ENCODE data around the gene CLCN1. TPM values are rescaled to one million over a fixed set of nuclear protein-coding genes. Genes with fewer than 3 reads are reported as not detected.

Gene CLCN1
- total RNA-seq, 2 experiments from 2014 or later: not detected

- no TSS peak for BruUV-seq (replicated peaks)
- ChIA-PET POLR2A (interaction anchor here (0.5 to 1.7 kb wide), 2 partner anchors 8 to 12 kb away, joined by 3 to 12 read pairs; no protein-coding TSS in a partner anchor), CTCF (ENCODE audit: unreplicated experiment) (no interaction called here)
Measured at GRCh38 chr7:143284591-143285469, 31.1 kb upstream of the CLCN1 start, which contains the start of gene TMEM139. TMEM139 (plus strand) TSS chr7:143284958; CDS start chr7:143285958, 1,000 bp downstream.

DNA sequence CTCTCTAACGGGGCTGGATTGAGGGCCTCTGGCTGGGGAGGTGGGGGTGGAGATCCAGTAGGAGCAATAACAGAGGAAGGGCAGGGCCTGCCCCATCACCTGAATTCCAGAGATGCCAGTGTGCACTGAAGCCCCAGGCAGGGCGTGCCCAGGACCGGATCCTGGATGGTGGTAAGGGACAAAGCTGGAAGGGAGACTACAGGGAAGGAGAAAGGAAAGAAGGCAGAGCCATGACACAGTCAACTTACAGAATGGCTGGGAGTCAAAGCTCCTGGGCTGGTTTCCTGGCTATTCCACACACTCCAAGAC lies 30.5 kb upstream of the CLCN1 start:
- H3K27ac ChIP-seq (ENCODE audit: low read depth, low read length, poor library complexity, severe bottlenecking): no peak overlapping the region
- CTCF ChIA-PET (ENCODE audit: unreplicated experiment): no interaction called here
- H4K20me1 ChIP-seq (ENCODE audit: insufficient read depth, low read length): peaks cover 3% of the 10 kb centered on the region; the same call in 1 of the 2 replicates
- no peak overlapping the region for H3K4me2 ChIP-seq (ENCODE audit: low read length)
- no peak overlapping the region for H3K4me3 ChIP-seq (ENCODE audit: low read depth, low read length, poor library complexity, severe bottlenecking)
- TF ChIP-seq, protein P1, sequence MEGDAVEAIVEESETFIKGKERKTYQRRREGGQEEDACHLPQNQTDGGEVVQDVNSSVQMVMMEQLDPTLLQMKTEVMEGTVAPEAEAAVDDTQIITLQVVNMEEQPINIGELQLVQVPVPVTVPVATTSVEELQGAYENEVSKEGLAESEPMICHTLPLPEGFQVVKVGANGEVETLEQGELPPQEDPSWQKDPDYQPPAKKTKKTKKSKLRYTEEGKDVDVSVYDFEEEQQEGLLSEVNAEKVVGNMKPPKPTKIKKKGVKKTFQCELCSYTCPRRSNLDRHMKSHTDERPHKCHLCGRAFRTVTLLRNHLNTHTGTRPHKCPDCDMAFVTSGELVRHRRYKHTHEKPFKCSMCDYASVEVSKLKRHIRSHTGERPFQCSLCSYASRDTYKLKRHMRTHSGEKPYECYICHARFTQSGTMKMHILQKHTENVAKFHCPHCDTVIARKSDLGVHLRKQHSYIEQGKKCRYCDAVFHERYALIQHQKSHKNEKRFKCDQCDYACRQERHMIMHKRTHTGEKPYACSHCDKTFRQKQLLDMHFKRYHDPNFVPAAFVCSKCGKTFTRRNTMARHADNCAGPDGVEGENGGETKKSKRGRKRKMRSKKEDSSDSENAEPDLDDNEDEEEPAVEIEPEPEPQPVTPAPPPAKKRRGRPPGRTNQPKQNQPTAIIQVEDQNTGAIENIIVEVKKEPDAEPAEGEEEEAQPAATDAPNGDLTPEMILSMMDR (conservative IDR thresholded peaks at IDR 0.05; ENCODE audit: low read length): no peak
- TF ChIP-seq EZH2phosphoT487 (IDR thresholded peaks at IDR 0.05; ENCODE audit: borderline replicate concordance, low read depth, low read length): no peak
- 0 out of 2 replicates have a peak, but pooled peaks cover 5% of the 10 kb centered on the region for H3K9me3 ChIP-seq (ENCODE audit: low read length)
- POLR2A ChIA-PET: interaction anchor here (0.5 kb wide), 1 partner anchor 8 kb away, joined by 3 read pairs; no protein-coding TSS in a partner anchor
- DNase-seq (ENCODE audit: low spot score): no peak
- H3K9me2 ChIP-seq (ENCODE audit: insufficient read depth, low read length): no peaks in the 10 kb centered on the region
- no peak overlapping the region for H2AFZ ChIP-seq (ENCODE audit: low read length)
- H3K4me1 ChIP-seq (ENCODE audit: insufficient read depth, low read length, poor library complexity, severe bottlenecking): peaks cover 34% of the 10 kb centered on the region
- no TSS peak for BruUV-seq (replicated peaks)
- peaks cover 19% of the 10 kb centered on the region for H3K36me3 ChIP-seq (ENCODE audit: insufficient read depth, low read length)
- intact Hi-C loops (cut with micrococcal nuclease; ENCODE audit: unreplicated experiment): loop anchor here (5.0 kb wide), 2 partner anchors 478 to 1548 kb away; partner anchors contain the start of gene SSBP1
- peaks cover 21% of the 10 kb centered on the region for H3K79me2 ChIP-seq (ENCODE audit: insufficient read depth, low read depth, low read length)

More at GRCh38 chr7:143284591-143285469, 31.1 kb upstream of the CLCN1 start, which contains the start of gene TMEM139:
- Histone ChIP-seq H3K9me3 (ENCODE audit: low read length) (0 out of 2 replicates have a peak, but pooled peaks cover 5% of the 10 kb centered on the region), H3K4me1 (ENCODE audit: insufficient read depth, low read length, poor library complexity, severe bottlenecking) (peaks cover 28% of the 10 kb centered on the region), H3K4me3 (ENCODE audit: low read depth, low read length, poor library complexity, severe bottlenecking) (peak within 1 kb of the TSS; percentile 42), H3K9me2 (ENCODE audit: insufficient read depth, low read length) (no peaks in the 10 kb centered on the region), H3K79me2 (ENCODE audit: insufficient read depth, low read depth, low read length) (peaks cover 15% of the 10 kb centered on the region), H2AFZ (ENCODE audit: low read length) (peak within 1 kb of the TSS; percentile 94), H3K36me3 (ENCODE audit: insufficient read depth, low read length) (peaks cover 13% of the 10 kb centered on the region), H4K20me1 (ENCODE audit: insufficient read depth, low read length) (no peaks in the 10 kb centered on the region), H3K27ac (ENCODE audit: low read depth, low read length, poor library complexity, severe bottlenecking) (no peak within 1 kb of the TSS), H3K4me2 (ENCODE audit: low read length) (peak within 1 kb of the TSS; percentile 75)
- TF ChIP-seq EZH2phosphoT487 (IDR thresholded peaks at IDR 0.05; ENCODE audit: borderline replicate concordance, low read depth, low read length): no peak
- TF ChIP-seq, protein P1 (conservative IDR thresholded peaks at IDR 0.05; ENCODE audit: low read length): no peak
- intact Hi-C loops (cut with micrococcal nuclease; ENCODE audit: unreplicated experiment): loop anchor here (5.0 kb wide), 2 partner anchors 478 to 1548 kb away; partner anchors contain the start of gene SSBP1
- no peak for DNase-seq (ENCODE audit: low spot score)

Measured in OCI-LY7 (cell line).